CMK (cell line): ENCODE results near the gene PGM2.
"Not testable (repeated sequence)": the region's sequence is repeated elsewhere in the genome, so short reads cannot be mapped to it uniquely, and the experiment has no call there.

Experiments
- DNase-seq: peaks from one replicate; pipeline ENCODE4 v3.0.0-alpha.2; 2010; ENCODE audit warnings: low read depth

PGM2 gene

GRCh38 chr4:37826295-37827029, at the start of gene PGM2:
TSS of gene PGM2 (plus strand) at chr4:37826686. CDS start at chr4:37826733, 47 bp downstream.
- peak; percentile 71 for DNase-seq

- no peak for DNase-seq
Observed at GRCh38 chr4:37779896-37780295, 46.6 kb upstream of the PGM2 start.

GRCh38 chr4:37780444-37781130, 45.9 kb upstream of the PGM2 start:
- no peak for DNase-seq

DNA sequence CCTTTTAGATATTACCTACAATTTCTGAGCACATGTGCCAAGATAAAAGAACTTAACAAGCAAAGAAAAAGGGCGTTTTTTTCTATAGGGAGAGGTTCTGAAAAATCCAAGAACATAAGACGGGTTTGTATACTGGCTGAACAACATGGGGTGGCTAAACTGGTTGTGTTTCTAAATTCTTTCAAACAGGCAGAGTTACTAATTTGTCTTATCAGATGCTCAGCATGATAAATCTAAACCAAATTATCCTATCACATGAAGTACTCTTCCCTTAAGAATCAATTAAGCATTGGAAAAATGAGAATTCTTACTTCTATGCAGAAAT, 45.4 kb upstream of the PGM2 start:
- DNase-seq: no peak

- not testable (repeated sequence) for DNase-seq
Observed at GRCh38 chr4:37786267-37786666, 40.2 kb upstream of the PGM2 start.

GRCh38 chr4:37787883-37788460, 38.5 kb upstream of the PGM2 start:
- not testable (repeated sequence) for DNase-seq

GRCh38 chr4:37788819-37789218, 37.7 kb upstream of the PGM2 start:
- DNase-seq: no peak

GRCh38 chr4:37792241-37792640, 34.2 kb upstream of the PGM2 start:
- no peak for DNase-seq

GRCh38 chr4:37793562-37793961, 32.9 kb upstream of the PGM2 start:
- peak; percentile 12 for DNase-seq

DNA sequence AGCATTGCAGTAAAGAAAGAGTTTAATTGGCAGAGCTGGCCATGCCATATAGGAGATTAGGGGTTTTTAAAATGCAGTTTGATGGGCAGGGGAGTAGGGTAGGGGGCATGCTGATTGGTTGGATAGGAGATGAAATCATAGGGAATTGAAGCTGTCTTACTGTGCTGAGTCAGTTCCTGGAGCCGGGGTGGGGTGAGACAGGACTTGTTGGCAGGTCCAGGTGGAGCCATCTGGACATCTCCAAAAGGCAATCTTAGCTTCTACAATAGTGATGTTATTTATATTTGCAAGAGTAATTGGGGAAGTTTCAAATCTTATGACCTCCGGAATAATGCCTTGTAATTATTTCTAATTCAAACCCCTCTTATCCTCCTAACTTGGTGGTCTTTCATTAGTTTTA, 32.4 kb upstream of the PGM2 start:
- no peak for DNase-seq

GRCh38 chr4:37795581-37796195, 30.8 kb upstream of the PGM2 start:
- DNase-seq: no peak

DNA sequence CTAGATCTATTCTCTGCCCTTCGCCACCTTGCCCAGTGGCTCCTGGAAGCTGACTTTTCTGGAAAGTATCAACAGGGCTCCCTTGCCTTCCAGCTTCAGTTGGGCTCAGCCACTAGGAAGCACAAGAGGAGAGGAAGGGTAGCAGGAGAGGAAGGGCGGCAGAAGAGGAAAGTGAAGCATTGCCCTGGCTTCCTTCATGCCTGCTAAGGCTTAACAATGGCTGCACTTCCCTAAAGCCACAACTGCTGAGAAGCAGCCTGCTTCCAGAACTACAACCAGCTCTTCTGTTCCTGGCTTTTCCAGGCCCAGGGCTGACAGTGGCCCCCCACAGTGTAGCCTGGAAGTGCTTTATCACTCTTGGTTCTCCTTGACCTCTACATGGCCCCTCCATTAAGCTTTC, 29.1 kb upstream of the PGM2 start:
- DNase-seq: no peak

- DNase-seq: no peak
Observed at GRCh38 chr4:37797923-37798322, 28.6 kb upstream of the PGM2 start.

GRCh38 chr4:37798616-37799015, 27.9 kb upstream of the PGM2 start:
- no peak for DNase-seq

- DNase-seq: no peak
Observed at GRCh38 chr4:37799941-37800554, 26.4 kb upstream of the PGM2 start.

DNA sequence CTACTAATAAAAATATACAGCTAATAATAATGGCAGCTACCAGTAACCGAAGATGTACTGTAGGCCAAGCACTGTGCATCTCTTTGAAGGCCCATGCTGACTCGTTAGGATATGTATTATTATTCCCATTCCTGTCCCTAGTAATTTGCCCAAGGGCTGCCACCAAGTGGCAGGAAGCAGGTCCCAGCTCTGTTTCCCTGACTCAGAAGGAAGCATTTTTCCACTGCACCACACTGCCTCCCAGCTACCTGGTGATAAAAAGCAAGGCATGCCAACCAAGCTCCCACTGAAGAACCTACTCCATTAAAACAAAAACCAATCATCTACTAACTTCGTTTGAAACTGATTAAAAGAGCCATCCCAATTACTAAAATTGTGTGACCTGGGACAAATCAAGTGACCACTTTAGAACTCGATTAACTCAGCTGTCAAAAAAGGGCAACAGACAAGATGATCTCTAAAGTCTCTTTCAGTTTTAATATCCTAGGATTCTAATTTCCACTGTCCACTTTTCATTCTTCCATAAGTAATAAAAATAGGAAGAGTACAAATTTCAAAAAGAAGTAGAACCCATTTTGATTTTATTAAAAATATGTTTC, 24.3 kb upstream of the PGM2 start:
- no peak for DNase-seq

DNA sequence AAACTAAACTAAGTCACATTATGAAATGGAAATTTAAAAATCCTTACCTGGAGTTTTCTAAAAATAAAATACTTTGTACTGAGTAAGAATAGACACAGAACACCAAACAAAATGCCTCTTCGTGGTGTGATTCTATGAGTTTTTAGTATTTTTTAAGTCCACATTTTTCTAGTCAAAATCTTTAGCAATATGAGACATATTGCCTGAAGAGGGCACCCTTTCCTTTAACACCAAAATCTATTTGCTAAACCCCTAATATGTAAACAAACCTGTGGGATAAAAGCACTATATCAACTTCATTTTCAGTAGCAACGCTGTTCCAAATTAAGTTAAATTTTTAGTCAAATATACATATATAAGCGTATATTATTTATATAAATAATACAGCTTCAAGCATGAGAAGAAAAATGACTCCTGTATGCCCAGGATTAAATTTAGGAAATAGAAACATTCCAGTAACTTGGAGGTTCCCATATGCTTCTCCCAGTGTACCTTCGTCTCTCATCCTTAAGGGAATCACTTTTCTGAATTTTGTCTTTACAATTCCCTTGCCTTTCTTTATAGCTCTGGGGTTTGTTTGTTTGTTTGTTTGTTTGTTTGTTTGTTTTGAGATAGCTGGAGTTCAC, 23.0 kb upstream of the PGM2 start:
- DNase-seq: no peak

- DNase-seq: no peak
Observed at GRCh38 chr4:37805091-37805490, 21.4 kb upstream of the PGM2 start.

DNA sequence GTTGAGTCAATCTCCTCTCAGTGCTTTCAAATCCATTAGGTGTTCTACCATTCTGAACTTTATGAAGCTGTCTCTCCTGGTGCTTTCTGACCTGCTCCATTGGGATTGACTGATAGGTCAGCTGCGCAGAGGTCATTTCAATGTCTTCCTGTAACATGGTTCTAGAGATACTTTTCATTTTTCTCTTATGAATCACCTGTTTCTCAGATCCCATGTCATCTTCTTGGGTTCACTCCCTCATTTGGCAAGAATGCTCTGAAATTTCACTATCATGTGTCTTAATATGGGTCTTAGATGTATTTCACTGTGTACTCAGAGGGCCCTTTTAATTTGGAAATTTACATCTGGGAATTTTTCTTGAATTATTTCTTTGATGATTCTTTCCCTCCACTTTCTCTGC, 13.8 kb upstream of the PGM2 start:
- DNase-seq: no peak

GRCh38 chr4:37815591-37815990, 10.9 kb upstream of the PGM2 start:
- DNase-seq: no peak

DNA sequence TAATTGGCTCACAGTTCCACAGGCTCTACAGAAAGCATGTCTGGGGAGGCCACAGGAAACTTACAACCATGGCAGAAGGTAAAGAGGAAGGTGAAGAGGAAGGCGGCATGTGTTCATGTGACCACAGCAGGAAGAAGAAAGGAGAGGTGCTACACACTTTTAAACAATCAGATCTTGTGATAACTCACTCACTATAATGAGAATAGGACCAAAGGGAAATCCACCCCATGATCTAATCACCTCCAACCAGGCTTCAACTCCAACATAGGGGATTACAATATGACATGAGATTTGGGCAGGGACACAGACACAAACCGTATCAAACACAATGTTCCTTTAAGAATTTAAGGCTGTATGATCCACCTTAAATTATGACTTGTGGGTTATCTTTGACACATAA, 10.5 kb upstream of the PGM2 start:
- DNase-seq: no peak

DNA sequence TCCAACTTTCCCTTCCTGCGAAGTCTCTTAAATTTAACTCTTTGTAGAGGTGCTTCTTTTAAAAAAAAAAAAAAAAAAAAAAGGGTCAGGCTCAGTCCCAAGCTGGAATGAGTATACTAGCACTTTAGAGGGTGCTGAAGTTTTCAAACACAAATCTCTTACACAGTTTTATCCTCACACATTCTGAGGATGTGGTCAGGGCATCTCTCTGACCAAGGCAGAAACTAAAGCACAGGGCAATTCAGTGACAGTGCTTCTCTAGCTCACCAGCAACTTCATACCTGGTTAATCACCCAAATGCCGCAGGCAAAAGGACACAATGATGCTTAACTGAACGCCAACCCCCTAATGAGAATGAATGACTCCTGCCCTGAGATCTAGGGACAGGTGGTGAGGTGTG, 9.8 kb upstream of the PGM2 start:
- no peak for DNase-seq
